OCI-M1 (cell line): ENCODE measurements around the gene CCDC158.
A peak's percentile ranks its signal among the peaks of the same experiment; 100 is the strongest.

Experiments used
- DNase-seq: peaks from one replicate; lab custom pipeline; 2025; lab: John Stamatoyannopoulos, UW

Gene CCDC158

DNA sequence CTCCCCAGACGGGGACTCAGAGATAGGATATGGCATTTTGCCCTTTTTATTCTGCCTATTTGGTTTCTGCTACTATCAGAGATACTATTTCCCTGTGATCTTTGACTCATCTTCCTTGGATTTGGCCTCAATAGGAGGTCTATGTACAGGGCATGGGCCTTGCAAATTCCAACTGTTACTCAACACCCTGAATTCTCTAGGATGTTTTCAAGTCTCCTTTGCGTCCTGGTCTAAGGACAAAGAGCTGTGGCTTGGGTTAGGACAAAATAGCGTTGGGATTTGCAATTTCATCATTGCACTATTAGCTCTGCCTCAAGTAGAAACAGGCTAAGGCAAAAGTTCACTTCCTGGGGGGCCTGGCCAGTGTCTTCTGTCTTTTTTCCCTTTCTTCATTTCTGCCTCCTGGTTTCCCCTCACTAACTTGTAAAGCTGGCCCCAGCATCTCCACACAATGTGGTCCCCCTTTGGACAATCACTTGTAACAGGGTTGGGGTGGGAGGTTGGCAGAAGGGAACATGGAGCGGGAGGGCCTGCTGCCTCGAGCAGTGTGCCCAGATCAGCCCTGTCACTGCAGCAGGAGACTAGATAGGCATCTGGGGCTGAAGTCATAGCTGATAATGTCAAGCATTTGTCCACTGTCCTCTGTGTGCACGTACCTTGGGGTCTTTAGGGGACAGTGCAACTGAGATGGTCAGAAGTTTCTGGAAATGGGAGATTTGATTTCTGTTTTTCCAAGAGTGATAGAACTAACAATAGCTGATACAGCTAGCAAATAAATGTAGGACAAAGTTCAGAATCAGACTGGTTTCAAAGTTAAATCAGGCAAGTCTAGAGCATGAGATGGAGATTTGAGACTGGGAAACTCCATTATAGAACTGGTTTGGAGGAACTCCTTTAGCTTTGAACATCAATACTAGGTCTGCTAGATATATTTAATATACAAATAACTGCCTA, 140.2 kb downstream of the CCDC158 start:
- DNase-seq = no peak

DNA sequence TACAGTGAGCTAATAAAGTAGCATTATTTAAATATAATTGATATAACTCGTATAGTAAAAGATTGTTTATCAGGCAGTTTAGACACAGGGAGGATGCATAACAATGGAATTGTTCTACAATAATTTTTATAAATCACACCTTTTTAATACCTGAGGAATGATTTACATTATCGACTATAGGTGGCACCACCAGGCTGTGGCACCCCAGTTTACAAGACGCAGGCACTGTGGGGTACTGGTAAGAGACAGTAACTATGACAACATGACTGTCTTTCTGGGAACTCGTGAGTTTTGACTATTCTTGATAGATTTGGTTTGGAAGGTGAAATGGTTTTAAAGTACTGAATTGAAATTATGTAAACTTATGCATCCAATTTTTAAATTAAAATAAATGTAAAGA, 141.5 kb downstream of the CCDC158 start:
- peak; percentile 14 for DNase-seq

DNA sequence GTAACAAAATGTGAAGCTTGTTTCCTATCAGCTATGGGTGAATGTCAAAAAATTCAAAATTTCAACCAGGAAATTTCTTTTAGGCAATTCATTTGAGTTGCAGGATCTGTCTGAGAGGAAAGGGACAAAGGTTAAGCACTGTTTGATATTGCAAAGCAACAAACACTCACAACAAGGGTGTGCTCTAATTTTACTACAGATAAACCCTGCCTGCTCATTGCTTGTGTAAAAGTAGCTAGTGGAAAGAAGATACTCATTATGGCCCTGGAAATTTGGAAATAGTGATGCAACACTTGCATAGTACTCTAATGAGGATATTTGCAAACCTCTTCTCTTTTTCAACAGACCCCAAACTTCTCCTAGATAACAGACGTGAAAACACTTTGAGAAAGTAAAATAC, 142.4 kb downstream of the CCDC158 start:
- DNase-seq = peak; percentile 28

DNA sequence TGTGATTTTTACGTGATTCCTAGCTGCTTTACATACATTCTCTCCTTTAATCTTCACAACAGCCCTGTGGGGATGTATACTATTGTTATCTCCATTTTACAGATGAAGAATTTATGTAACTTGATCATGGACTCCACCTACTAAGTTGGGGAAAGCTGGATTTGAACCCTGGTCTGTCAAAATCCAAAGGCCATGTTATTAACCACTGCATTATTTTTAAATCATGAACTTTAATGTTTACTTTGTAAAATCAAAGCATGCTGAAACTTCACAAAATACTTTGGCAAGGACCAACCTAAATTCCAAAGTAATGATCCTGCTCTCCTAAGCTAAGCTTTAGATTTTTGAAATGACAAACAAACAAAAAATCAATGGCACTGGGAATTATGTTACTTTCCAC, 143.3 kb downstream of the CCDC158 start:
- DNase-seq = no peak

DNA sequence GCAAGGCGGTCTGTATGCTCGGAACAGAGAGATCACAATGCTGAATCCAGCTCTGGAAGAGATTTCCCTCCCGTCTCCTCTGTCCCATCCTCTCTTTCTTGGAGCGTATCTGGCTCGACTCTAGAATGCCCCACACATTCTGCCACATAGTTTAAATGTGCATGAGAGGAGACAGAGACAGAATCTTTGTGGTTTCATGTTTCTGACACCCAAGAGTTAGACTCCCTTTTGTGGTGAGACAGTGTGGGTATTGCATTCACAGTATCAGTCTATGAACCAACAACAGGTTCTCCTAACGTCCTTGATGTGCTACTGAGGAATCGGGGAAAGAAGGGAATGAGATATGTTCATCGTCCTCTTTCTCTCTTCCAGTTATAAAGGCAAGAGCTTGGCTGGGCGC, 144.1 kb downstream of the CCDC158 start:
- DNase-seq = peak; percentile 64

DNA sequence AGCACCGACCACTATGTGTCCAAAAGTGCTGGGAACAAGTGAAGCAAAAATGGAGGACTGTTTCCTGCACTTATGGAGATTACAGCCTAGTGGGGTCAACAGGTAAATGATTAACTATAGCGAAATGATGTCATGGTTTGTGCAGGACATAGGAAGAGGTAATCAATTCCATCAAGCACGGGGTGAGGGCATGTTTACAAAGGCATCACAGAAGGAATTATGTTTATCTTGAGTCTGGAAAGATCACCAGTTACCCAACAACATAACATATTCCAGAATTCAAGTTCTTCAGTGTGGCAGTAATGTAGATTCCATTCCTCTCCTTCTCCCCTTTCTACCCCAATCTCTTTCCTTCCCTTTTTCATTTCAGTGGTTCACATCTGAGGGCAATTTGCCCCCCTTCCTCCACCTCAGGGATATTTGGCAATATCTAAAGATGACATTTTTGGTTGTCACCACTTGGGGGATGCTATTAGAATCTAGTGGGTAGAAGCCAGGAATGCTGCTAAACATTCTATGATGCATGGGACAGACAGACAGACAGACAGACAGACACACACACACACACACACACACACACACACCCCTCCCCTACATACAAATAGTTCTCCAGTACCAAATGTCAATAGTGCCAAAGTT, 145.3 kb downstream of the CCDC158 start:
- peak; percentile 38 for DNase-seq

DNA sequence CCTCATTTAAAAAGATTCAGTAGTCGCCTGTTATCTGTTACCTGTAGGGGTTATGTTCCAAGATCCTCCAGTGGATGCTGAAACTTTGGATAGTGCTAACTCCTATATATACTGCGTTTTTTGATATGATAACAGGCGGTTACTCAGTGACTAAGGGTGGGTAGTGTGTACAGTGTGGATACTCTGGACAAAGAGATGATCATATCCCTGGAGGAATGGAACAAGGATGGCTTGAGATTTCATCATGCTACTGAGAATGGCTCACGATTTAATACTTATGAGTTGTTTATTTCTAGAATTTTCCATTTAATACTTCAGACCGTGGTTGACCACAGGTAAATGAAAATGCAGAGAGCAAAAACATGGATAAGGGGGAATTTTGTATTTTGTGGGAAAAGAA, 147.9 kb downstream of the CCDC158 start:
- no peak for DNase-seq

DNA sequence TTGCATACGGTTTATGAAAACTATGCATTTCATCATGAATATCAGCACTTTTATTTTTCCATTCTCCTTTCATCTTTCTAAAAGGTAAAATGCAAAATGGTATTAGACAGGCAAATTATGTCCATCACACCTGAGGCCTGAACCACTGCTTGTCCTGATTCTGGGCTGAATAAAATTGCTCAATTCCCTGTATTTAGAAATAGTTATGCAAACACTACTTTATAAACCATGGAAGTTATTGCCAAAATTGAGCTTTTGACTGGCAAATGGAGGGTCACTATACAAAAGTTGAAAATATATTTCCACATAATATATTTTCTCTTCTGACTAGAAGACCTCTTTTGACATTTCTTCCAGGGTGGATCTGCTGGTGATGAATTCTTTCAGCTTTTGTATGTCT, 148.4 kb downstream of the CCDC158 start:
- no peak for DNase-seq

DNA sequence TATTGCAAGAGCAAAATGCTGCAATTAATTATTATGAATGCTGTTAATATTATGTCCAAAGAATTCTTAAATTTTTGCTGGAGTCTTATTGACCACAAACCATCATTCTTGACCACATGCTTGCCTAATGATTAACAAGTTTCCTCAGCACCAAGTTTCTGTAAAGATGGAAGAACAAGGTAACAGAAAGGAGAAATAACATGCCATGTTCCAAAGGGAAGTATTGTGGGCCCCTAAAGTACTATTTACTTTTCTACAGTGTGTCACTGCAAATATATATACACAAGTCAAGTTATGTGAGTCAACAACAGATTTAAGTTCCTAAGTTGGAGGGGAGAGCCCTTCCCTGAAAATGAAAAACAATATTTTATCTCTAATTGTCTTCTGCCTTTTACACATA, 148.9 kb downstream of the CCDC158 start:
- DNase-seq = no peak

DNA sequence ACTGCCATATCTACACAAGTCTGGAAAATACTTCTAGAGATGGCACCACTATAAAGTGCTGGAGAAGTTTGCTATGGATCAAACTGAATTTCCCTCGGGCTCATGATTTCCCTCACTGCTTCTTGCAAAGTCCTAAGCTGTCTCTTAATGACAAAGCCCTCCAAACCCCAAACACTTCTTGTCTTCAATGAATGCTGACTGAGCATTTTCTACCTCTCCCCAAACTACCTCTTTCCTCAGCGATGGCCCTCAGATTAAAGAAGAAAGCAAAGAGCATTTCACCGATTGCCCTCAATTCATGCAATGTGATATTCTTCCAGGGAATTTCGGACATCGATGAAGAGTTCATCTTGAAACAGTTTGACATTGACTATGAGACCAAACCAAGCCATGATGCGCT, 149.7 kb downstream of the CCDC158 start:
- DNase-seq = no peak

DNA sequence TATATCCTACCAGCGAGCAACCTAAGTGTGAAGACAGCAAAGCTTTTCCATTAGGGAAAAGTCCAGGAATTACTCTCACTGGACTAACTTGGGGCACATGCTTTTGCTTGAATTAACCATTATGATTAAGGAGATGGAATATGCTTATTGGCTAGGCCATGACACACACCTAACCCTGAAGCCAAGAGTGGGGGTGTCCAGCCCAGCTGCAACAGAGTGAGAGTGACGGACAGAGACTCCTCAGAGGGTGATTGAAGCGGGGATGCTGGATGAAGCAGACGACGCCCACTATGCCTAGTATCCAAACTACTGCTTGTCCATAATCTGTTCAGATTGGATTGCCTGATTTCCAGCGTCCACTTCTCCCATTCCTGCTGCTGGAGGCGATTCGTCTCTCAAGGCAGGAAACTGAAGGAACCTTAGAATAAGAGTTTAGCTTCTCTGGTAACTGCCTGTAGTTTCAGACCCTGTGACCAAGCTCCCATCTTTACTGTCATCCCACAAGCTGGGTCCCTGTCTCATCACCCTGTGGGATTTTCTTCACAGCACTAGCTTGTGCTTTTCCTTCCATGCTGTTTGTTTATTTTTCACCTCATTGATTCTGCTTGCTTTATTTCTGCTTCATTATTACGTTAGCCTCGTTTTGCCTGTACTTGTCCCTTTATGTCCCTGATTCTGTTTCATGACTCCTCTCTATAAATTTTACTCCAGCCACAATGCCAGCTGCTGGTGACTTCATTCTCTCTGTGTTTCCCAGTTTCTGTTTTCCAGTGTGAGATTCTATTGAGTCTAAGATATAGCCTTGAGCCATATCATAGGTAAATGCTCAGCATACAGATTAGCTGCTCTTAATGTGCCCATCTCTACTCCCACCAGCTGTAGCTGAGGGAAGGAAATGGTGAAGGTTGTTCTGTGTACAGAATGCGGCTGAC, 150.4 kb downstream of the CCDC158 start:
- no peak for DNase-seq

DNA sequence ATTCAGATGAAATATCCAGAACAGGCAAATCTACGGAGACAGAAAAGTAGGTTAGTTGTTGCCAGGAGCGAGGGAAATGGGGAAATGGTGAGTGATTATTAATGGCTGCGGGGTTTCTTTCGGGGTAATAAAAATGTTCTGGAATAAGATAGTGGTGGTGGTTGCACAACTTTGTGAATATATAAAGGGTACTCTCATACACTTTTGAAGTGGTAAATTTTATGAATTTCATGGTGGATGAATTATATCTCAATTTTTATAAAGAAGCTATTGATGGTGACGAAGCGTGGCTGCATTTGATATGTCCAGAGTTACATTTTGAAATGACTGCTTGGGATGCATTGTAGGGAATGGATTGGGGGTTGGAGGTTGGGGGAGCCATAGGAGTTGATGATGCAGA, 153.1 kb downstream of the CCDC158 start:
- no peak for DNase-seq

DNA sequence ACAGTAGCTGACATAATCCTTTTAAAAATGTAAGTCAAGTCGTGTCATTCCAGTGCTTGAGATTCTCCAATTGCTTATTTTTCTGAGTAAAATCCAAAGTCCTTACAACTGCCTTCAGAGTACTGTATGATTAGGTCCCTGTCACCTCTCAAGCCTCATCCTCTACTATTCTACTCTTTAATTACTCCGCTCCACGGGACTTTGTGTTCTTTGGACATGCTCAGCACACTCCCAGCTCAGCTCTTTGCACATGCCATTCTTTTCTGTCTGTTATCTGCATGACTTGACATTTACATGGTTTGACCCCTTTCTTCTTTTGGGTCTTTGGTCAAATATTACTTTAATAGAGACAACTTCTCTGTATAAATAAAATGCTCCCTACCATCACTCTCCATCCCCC, 154.3 kb downstream of the CCDC158 start:
- no peak for DNase-seq

DNA sequence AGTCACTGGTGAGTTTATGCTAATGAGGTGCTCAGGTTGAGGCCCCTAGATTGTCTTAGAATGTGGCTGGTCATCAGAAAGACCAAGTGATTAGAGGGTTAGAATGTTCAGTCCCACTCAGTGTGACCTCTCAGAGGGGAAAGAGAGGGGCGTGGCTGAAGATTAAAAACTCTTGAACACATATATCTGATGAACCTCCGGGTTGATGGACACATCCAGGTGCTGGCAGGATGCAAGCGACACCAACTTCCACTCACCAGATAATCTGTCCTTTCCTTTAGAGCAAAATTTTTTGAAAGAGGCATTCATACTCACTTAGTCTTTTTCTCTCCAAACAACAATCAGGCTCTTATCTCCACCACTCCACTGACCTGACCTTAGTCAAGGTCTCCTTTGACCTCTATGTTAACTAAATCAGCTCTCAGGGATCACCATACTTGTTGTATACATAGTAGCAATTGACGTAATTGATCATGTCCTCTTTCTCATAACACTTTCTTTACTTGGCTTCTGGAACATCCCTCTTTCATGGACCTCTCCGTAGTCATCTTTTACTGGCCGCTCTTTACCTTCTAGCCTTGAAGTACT, 155.2 kb downstream of the CCDC158 start:
- no peak for DNase-seq
